ENCODE measurements around the gene C10orf90. TPM values are rescaled to one million over a fixed set of nuclear protein-coding genes. Genes with fewer than 3 reads are reported as not detected.

The C10orf90 gene
- total and polyA plus RNA-seq, 4 donors, result 0.05 to 0.25 TPM; not detected in 2

DNA sequence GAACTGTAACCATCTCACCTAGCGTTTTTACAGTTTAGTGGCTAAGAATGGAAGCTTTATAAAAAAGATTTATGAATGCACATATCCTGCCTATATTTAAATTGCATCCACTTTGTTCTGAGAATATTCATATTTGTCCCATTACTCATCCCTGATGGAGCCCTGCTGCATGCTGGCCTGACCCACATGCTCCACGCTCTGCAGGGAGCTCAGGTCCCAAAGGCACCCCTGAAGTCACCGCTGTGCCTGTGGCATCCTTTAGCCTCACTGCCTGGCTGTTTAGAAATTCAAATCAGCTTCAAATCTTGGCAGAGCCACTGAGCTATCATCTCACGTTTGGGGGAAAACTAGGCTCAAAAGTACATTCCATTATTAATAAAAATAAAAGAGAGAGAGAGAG lies 24.4 kb downstream of the C10orf90 start:
- Histone ChIP-seq H3K9ac (ENCODE audit: low read depth in 1 of 2, low read length in 2 of 2) (no peak overlapping the region), H3K36me3 (ENCODE audit: control insufficient read depth in 4 of 4, insufficient read depth in 3 of 4, low read depth in 1 of 4, low read length in 3 of 4) (no peaks in the 10 kb centered on the region), H3K27me3 (ENCODE audit: control insufficient read depth in 4 of 4, insufficient read depth in 4 of 4, low read length in 3 of 4) (peaks cover 0 to 5% (median 0%) of the 10 kb centered on the region in 4 donors), H3K4me3 (ENCODE audit: low read depth in 1 of 3, low read length in 3 of 3) (no peak overlapping the region), H3K4me1 (ENCODE audit: control insufficient read depth in 4 of 4, insufficient read depth in 4 of 4, low read length in 3 of 4) (no peaks in the 10 kb centered on the region), H3K27ac (ENCODE audit: low read depth in 1 of 2, low read length in 2 of 2) (no peak overlapping the region), H3K9me3 (ENCODE audit: control insufficient read depth in 4 of 4, low read length in 3 of 4) (no peaks in the 10 kb centered on the region)
- 68% methylated on average over 4 of the region's 4 CpGs for WGBS
- TF ChIP-seq SP1 (IDR thresholded peaks at IDR 0.05) (no peak), REST (IDR thresholded peaks at IDR 0.05) (no peak), TAF1 (conservative IDR thresholded peaks at IDR 0.05) (no peak), MAX (IDR thresholded peaks at IDR 0.05) (no peak), NR2F2 (IDR thresholded peaks at IDR 0.05) (no peak), YY1 (IDR thresholded peaks at IDR 0.05) (no peak), HNF4G (IDR thresholded peaks at IDR 0.05) (no peak), FOXA2 (IDR thresholded peaks at IDR 0.05) (no peak)
- no peak for DNase-seq (ENCODE audit: low spot score)

GRCh38 chr10:126640401-126640800 lies 30.1 kb downstream of the C10orf90 start:
- no peaks in the 10 kb centered on the region for H3K9me3 ChIP-seq (ENCODE audit: control insufficient read depth in 4 of 4, low read length in 3 of 4)
- no peaks in the 10 kb centered on the region for H3K36me3 ChIP-seq (ENCODE audit: control insufficient read depth in 4 of 4, insufficient read depth in 3 of 4, low read depth in 1 of 4, low read length in 3 of 4)
- H3K27me3 ChIP-seq (ENCODE audit: control insufficient read depth in 4 of 4, insufficient read depth in 4 of 4, low read length in 3 of 4), result peaks cover 0 to 5% (median 0%) of the 10 kb centered on the region in 4 donors
- H3K4me1 ChIP-seq (ENCODE audit: control insufficient read depth in 4 of 4, insufficient read depth in 4 of 4, low read length in 3 of 4), result no peaks in the 10 kb centered on the region
- DNase-seq (ENCODE audit: low spot score), result no peak
- 51% methylated on average over 3 of the region's 3 CpGs for WGBS
- TF ChIP-seq, protein P1, sequence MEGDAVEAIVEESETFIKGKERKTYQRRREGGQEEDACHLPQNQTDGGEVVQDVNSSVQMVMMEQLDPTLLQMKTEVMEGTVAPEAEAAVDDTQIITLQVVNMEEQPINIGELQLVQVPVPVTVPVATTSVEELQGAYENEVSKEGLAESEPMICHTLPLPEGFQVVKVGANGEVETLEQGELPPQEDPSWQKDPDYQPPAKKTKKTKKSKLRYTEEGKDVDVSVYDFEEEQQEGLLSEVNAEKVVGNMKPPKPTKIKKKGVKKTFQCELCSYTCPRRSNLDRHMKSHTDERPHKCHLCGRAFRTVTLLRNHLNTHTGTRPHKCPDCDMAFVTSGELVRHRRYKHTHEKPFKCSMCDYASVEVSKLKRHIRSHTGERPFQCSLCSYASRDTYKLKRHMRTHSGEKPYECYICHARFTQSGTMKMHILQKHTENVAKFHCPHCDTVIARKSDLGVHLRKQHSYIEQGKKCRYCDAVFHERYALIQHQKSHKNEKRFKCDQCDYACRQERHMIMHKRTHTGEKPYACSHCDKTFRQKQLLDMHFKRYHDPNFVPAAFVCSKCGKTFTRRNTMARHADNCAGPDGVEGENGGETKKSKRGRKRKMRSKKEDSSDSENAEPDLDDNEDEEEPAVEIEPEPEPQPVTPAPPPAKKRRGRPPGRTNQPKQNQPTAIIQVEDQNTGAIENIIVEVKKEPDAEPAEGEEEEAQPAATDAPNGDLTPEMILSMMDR (IDR thresholded peaks at IDR 0.05; ENCODE audit: low read depth, low read length, missing input control), result no peak
- no peak for TF ChIP-seq EGR1 (IDR thresholded peaks at IDR 0.05; ENCODE audit: low read depth in 2 of 2)
- TF ChIP-seq HNF4A (conservative IDR thresholded peaks at IDR 0.05), result no peak
- TF ChIP-seq, protein P2, sequence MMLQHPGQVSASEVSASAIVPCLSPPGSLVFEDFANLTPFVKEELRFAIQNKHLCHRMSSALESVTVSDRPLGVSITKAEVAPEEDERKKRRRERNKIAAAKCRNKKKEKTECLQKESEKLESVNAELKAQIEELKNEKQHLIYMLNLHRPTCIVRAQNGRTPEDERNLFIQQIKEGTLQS (IDR thresholded peaks at IDR 0.05), result no peak
- TF ChIP-seq FOXA2 (IDR thresholded peaks at IDR 0.05), result no peak
- TF ChIP-seq RAD21 (IDR thresholded peaks at IDR 0.05), result no peak
- TF ChIP-seq RXRA (IDR thresholded peaks at IDR 0.05), result no peak
- no peak for TF ChIP-seq TAF1 (conservative IDR thresholded peaks at IDR 0.05)
- TF ChIP-seq ZBTB33 (IDR thresholded peaks at IDR 0.05), result no peak
- no peak for TF ChIP-seq SP1 (IDR thresholded peaks at IDR 0.05)
- H3K27ac ChIP-seq (ENCODE audit: low read depth in 1 of 2, low read length in 2 of 2), result no peak overlapping the region
- no peak overlapping the region for H3K9ac ChIP-seq (ENCODE audit: low read depth in 1 of 2, low read length in 2 of 2)
- H3K4me3 ChIP-seq (ENCODE audit: low read depth in 1 of 3, low read length in 3 of 3), result no peak overlapping the region

Data from liver (tissue), 9 donors.